HUES6 (cell line): ENCODE results near the gene FAM50B.

ENCODE experiments used
- H3K27ac ChIP-seq: 2 replicates; pipeline ENCODE4 v1.7.0; 2013; ENCODE audit warnings: low read depth, mild to moderate bottlenecking, low read length, inconsistent platforms
- H3K27me3 ChIP-seq: 2 replicates; pipeline ENCODE4 v1.6.1; 2013; ENCODE audit warnings: low read length; ENCODE audit not compliant: control insufficient read depth, insufficient read depth
- H3K36me3 ChIP-seq: 2 replicates; pipeline ENCODE4 v1.6.1; 2013; ENCODE audit warnings: low read length; ENCODE audit not compliant: control insufficient read depth, insufficient read depth
- H3K4me1 ChIP-seq: 2 replicates; pipeline ENCODE4 v1.6.1; 2013; ENCODE audit warnings: low read length; ENCODE audit not compliant: control insufficient read depth, insufficient read depth
- H3K4me3 ChIP-seq: 2 replicates; pipeline ENCODE4 v1.5.1; 2013; ENCODE audit warnings: low read depth, low read length
- H3K9ac ChIP-seq: one replicate; pipeline ENCODE4 v1.6.1; 2013; ENCODE audit warnings: mild to moderate bottlenecking, low read length
- H3K9me3 ChIP-seq: 2 replicates; pipeline ENCODE4 v1.6.1; 2013; ENCODE audit warnings: low read depth, low read length; ENCODE audit not compliant: control insufficient read depth, insufficient read depth

FAM50B gene

DNA sequence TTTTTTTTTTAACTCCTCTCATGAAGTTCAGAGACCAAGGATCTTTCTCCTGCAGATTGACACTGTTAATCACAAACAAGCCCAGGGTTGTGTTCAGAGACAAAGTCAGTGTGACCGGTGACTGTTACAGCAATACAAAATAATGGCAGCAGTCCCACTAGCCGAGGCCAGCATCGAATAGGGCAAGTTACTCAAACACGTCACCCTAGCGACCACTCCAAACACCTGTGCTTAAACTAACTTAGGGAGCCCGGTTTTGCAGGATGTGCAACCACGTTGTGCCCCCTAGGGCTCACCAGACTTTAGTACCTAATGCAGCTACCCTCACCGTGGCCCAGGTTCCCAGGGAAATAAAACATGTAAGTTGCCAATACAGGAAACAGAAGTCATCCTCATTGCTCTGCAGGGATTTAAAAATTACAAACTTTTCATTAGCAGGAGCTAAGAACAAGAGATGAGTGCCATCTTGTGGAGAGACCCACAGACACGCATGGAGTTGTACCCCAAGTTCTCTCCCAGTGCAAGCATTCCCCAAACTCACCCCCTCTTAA lies 38.1 kb downstream of the FAM50B start:
- H3K27me3 ChIP-seq: no peaks in the 10 kb centered on the region
- no peaks in the 10 kb centered on the region for H3K36me3 ChIP-seq
- peaks cover 6% of the 10 kb centered on the region; the same call in 1 of the 2 replicates for H3K4me1 ChIP-seq
- no peak overlapping the region for H3K4me3 ChIP-seq
- no peak overlapping the region for H3K27ac ChIP-seq
- H3K9me3 ChIP-seq: peaks cover 4% of the 10 kb centered on the region; the same call in 1 of the 2 replicates
- H3K9ac ChIP-seq: no peak overlapping the region

- H3K27ac ChIP-seq: no peak overlapping the region
- no peaks in the 10 kb centered on the region for H3K9me3 ChIP-seq
- H3K9ac ChIP-seq: no peak overlapping the region
- no peaks in the 10 kb centered on the region for H3K36me3 ChIP-seq
- H3K4me3 ChIP-seq: no peak overlapping the region
- peaks cover 6% of the 10 kb centered on the region; the same call in 1 of the 2 replicates for H3K4me1 ChIP-seq
- no peaks in the 10 kb centered on the region for H3K27me3 ChIP-seq
These were observed 39.2 kb downstream of the FAM50B start for GRCh38 chr6:3888153-3888957.

GRCh38 chr6:3890047-3890446 lies 40.9 kb downstream of the FAM50B start:
- H3K4me3 ChIP-seq: no peak overlapping the region
- H3K9ac ChIP-seq: no peak overlapping the region
- H3K4me1 ChIP-seq: peaks cover 8% of the 10 kb centered on the region
- no peak overlapping the region for H3K27ac ChIP-seq
- H3K36me3 ChIP-seq: no peaks in the 10 kb centered on the region
- no peaks in the 10 kb centered on the region for H3K27me3 ChIP-seq
- H3K9me3 ChIP-seq: no peaks in the 10 kb centered on the region

GRCh38 chr6:3891883-3892282 lies 42.7 kb downstream of the FAM50B start:
- H3K9me3 ChIP-seq: no peaks in the 10 kb centered on the region
- H3K4me1 ChIP-seq: peaks cover 17% of the 10 kb centered on the region
- H3K4me3 ChIP-seq: no peak overlapping the region
- H3K27ac ChIP-seq: no peak overlapping the region
- H3K9ac ChIP-seq: no peak overlapping the region
- no peaks in the 10 kb centered on the region for H3K36me3 ChIP-seq
- H3K27me3 ChIP-seq: no peaks in the 10 kb centered on the region

DNA sequence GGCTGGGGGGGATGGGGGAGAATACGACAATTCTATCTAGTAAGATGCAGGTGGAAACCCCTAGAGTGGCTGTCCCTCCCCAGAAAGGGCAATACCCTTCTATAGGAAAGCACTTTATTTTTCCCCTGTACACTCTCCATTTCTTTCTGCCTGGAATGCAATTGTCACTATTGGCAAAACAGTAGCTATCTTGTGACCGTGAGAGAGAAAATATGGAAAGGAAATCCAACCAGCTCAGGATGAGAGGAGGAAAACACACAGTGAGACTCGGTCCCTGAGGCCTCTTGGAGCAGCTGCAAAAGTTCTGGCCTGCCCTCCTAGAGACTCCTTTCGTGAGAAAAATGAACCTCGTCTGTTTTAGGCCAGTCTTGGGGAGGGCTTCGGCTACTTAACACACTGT lies 43.4 kb downstream of the FAM50B start:
- Histone ChIP-seq H3K27me3 (no peaks in the 10 kb centered on the region), H3K9me3 (no peaks in the 10 kb centered on the region), H3K4me3 (no peak overlapping the region), H3K9ac (no peak overlapping the region), H3K27ac (no peak overlapping the region), H3K4me1 (peaks cover 17% of the 10 kb centered on the region), H3K36me3 (no peaks in the 10 kb centered on the region)

DNA sequence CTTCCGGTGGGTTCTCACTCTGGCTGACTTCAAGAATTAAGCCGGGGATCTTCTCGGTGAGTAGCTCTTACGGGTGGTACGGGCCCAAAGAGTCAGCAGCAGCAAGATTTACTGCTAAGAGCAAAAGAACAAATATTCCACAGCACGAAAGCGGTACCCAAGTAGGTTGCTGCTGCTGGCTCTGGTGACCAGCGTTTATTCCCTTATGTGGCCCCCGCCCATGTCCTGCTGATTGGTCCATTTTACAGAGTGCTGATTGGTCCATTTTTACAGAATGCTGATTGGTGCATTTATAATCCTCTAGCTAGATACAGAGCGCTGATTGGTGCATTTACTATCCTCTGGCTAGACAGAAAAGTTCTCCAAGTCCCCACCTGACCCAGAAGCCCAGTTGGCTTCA lies 44.3 kb downstream of the FAM50B start:
- Histone ChIP-seq H3K36me3 (no peaks in the 10 kb centered on the region), H3K4me1 (peaks cover 17% of the 10 kb centered on the region), H3K9me3 (no peaks in the 10 kb centered on the region), H3K27me3 (no peaks in the 10 kb centered on the region), H3K27ac (no peak overlapping the region), H3K9ac (no peak overlapping the region), H3K4me3 (no peak overlapping the region)

DNA sequence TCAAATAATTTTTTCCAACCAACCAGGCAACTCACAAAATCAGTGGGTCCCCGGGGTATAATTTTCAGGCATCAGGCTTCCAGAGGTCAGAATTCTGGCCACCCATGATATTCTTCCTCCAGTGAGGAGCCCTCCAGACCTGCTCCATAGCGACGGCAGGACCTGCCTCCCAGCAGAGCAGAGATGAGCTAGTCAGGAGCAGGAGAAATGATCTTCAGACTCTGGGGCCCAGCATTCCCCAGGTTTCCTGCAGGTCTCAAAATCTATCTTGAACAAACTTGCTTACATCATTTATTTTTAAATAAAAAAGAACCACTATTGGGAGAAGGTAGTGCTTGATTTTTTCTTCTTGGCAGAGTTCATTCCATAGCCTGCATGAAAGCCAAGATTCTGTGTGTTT lies 44.7 kb downstream of the FAM50B start:
- Histone ChIP-seq H3K9ac (no peak overlapping the region), H3K9me3 (no peaks in the 10 kb centered on the region), H3K27me3 (no peaks in the 10 kb centered on the region), H3K4me1 (peaks cover 17% of the 10 kb centered on the region), H3K36me3 (no peaks in the 10 kb centered on the region), H3K27ac (no peak overlapping the region), H3K4me3 (no peak overlapping the region)

- no peak overlapping the region for H3K27ac ChIP-seq
- no peaks in the 10 kb centered on the region for H3K36me3 ChIP-seq
- peaks cover 17% of the 10 kb centered on the region for H3K4me1 ChIP-seq
- H3K9me3 ChIP-seq: no peaks in the 10 kb centered on the region
- H3K9ac ChIP-seq: no peak overlapping the region
- H3K4me3 ChIP-seq: no peak overlapping the region
- no peaks in the 10 kb centered on the region for H3K27me3 ChIP-seq
These were observed 45.6 kb downstream of the FAM50B start for GRCh38 chr6:3894590-3895311.

- Histone ChIP-seq H3K36me3 (no peaks in the 10 kb centered on the region), H3K9me3 (no peaks in the 10 kb centered on the region), H3K4me1 (peaks cover 17% of the 10 kb centered on the region), H3K4me3 (no peak overlapping the region), H3K9ac (no peak overlapping the region), H3K27ac (no peak overlapping the region), H3K27me3 (no peaks in the 10 kb centered on the region)
These were observed 46.1 kb downstream of the FAM50B start for GRCh38 chr6:3895312-3895653.

GRCh38 chr6:3895805-3896204 lies 46.6 kb downstream of the FAM50B start:
- Histone ChIP-seq H3K27me3 (no peaks in the 10 kb centered on the region), H3K9me3 (no peaks in the 10 kb centered on the region), H3K27ac (no peak overlapping the region), H3K4me1 (peaks cover 17% of the 10 kb centered on the region), H3K36me3 (no peaks in the 10 kb centered on the region), H3K9ac (no peak overlapping the region), H3K4me3 (no peak overlapping the region)

DNA sequence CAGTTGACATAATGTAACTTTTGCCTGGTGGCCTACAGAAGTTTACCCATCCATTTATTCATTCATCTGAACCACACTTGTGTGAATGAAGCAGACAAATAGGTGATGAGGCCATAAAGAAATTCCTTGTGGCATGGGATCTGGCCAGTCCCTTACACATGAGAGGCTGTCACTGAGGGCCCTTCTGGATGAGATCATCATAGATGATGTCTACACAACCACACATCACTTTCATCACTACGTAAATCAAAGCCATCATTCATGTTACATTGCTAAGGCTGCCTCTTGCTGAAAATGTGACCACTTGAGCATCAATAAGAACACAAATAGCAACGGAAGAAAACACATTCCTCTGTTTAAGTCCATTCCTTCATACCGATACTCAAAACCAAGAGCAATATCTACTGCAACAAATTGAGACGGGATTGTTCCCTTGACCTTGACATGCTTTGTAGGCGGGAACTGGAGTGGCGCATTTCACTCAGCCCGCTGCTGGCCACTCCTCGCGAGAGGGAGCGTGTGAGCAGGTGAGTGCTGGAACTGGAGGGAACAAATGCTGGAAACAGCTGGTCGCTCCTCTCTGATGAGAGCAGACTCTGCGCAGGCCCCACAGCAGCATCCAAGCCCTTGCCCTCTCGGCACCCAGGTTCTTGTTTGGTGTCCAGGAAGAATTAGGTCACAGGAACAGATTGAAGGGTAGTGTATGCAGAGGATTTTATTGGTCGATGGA lies 49.3 kb downstream of the FAM50B start:
- H3K27ac ChIP-seq: no peak overlapping the region
- no peaks in the 10 kb centered on the region for H3K36me3 ChIP-seq
- no peak overlapping the region for H3K4me3 ChIP-seq
- no peak overlapping the region for H3K9ac ChIP-seq
- no peaks in the 10 kb centered on the region for H3K9me3 ChIP-seq
- H3K4me1 ChIP-seq: peaks cover 17% of the 10 kb centered on the region
- H3K27me3 ChIP-seq: no peaks in the 10 kb centered on the region
